Mucosa of gallbladder (tissue), 1 donor: ENCODE results near the gene CHRNA10. TPM values are rescaled to one million over a fixed set of nuclear protein-coding genes. Genes with fewer than 3 reads are reported as not detected.

ENCODE experiments used
- DNase-seq: peaks from one replicate; pipeline ENCODE4 v3.0.0-alpha.2; 2020; ENCODE audit warnings: low spot score
- total RNA-seq: library from RNA; stranded (reverse); gene quantifications from one replicate; pipeline ENCODE4 v1.2.1, GENCODE V29; 2021
- donor health status: DM: no; HTN: no; CAD: no.

CHRNA10 gene
- total RNA-seq, result 1.8 TPM

GRCh38 chr11:3671334-3672254 lies at the start of gene CHRNA10:
CHRNA10 (minus strand) TSS chr11:3671384; CDS start chr11:3671312, 72 bp downstream.
- DNase-seq, result no peak

GRCh38 chr11:3712274-3712673 lies 41.1 kb upstream of the CHRNA10 start:
- no peak for DNase-seq

- no peak for DNase-seq
Measured at GRCh38 chr11:3710485-3711259, 39.5 kb upstream of the CHRNA10 start.

- DNase-seq, result no peak
Measured at GRCh38 chr11:3709977-3710376, 38.8 kb upstream of the CHRNA10 start.

- DNase-seq, result no peak
Measured at GRCh38 chr11:3707176-3707575, 36.0 kb upstream of the CHRNA10 start.

- no peak for DNase-seq
Measured at GRCh38 chr11:3703383-3703782, 32.2 kb upstream of the CHRNA10 start.

- no peak for DNase-seq
Measured at GRCh38 chr11:3700910-3701309, 29.7 kb upstream of the CHRNA10 start.

- no peak for DNase-seq
Measured at GRCh38 chr11:3700410-3700809, 29.2 kb upstream of the CHRNA10 start.

GRCh38 chr11:3686751-3687150 lies 15.6 kb upstream of the CHRNA10 start:
- DNase-seq, result no peak

- DNase-seq, result no peak
Measured at GRCh38 chr11:3685923-3686322, 14.7 kb upstream of the CHRNA10 start.

GRCh38 chr11:3684819-3685172 lies 13.6 kb upstream of the CHRNA10 start:
- DNase-seq, result no peak

GRCh38 chr11:3684129-3684818 lies 13.1 kb upstream of the CHRNA10 start:
- no peak for DNase-seq

- DNase-seq, result no peak
Measured at GRCh38 chr11:3683039-3683438, 11.9 kb upstream of the CHRNA10 start.

- no peak for DNase-seq
Measured at GRCh38 chr11:3679077-3679476, 7.9 kb upstream of the CHRNA10 start.

- no peak for DNase-seq
Measured at GRCh38 chr11:3675971-3676370, 4.8 kb upstream of the CHRNA10 start.

- DNase-seq, result no peak
Measured at GRCh38 chr11:3674189-3674588, 3.0 kb upstream of the CHRNA10 start.

- DNase-seq, result no peak
Measured at GRCh38 chr11:3669742-3670183, 1.4 kb downstream of the CHRNA10 start.

GRCh38 chr11:3669128-3669527 lies 2.1 kb downstream of the CHRNA10 start:
- no peak for DNase-seq

GRCh38 chr11:3667149-3668035 lies 3.8 kb downstream of the CHRNA10 start:
- DNase-seq, result no peak

GRCh38 chr11:3666023-3666530 lies 5.1 kb downstream of the CHRNA10 start:
- no peak for DNase-seq
